H1 (cell line): Measurements from ENCODE around the gene SCG5. TPM values are rescaled to one million over a fixed set of nuclear protein-coding genes. Genes with fewer than 3 reads are reported as not detected.

Experiments used
- CTCF ChIA-PET: fragments of 300-600 bp; sonication (Branson Sonifier 250); formaldehyde crosslinking; loops from one replicate; lab custom pipeline; 2021; ENCODE audit not compliant: partially characterized antibody; lab: Charles Lee
- POLR2A ChIA-PET: fragments of 300-600 bp; sonication (Branson Sonifier 250); formaldehyde crosslinking; loops from one replicate; lab custom pipeline; 2021; ENCODE audit warnings: inconsistent platforms; ENCODE audit not compliant: partially characterized antibody; lab: Charles Lee
- DNase-seq, 2 experiments: peaks; one replicate each; pipeline versions ENCODE4 v3.0.0 to v3.0.0-alpha.2; 2010 to 2022; ENCODE audit warnings: low spot score in 2 of 2, low read depth in 1 of 2, mixed read lengths in 1 of 2
- FAIRE-seq: peaks from 2 replicates; lab custom pipeline; 2011; peaks lifted over from hg19 to GRCh38; lab: Jason Lieb, UNC
- H2AFZ ChIP-seq: 2 replicates; pipeline ENCODE4 v1.8.1; 2012; ENCODE audit warnings: low read length, inconsistent platforms
- H2AK5ac ChIP-seq: 2 replicates; pipeline ENCODE4 v1.6.1; 2013; ENCODE audit warnings: low read depth, low read length
- H2BK120ac ChIP-seq: replicated peaks from 2 replicates; pipeline ENCODE3; 2013; ENCODE audit warnings: low read depth, low read length, inconsistent platforms
- H2BK12ac ChIP-seq: 2 replicates; pipeline ENCODE4 v1.6.1; 2013; ENCODE audit warnings: low read depth, low read length
- H2BK15ac ChIP-seq: 2 replicates; pipeline ENCODE4 v1.6.1; 2013; ENCODE audit warnings: low read length
- H2BK20ac ChIP-seq: 2 replicates; pipeline ENCODE4 v1.6.1; 2013; ENCODE audit warnings: low read length
- H2BK5ac ChIP-seq: 2 replicates; pipeline ENCODE4 v1.6.1; 2013; ENCODE audit warnings: low read depth, low read length
- H3K14ac ChIP-seq: 2 replicates; pipeline ENCODE4 v1.6.1; 2013; ENCODE audit warnings: inconsistent platforms; ENCODE audit not compliant: insufficient read length
- H3K18ac ChIP-seq: 2 replicates; pipeline ENCODE4 v1.6.1; 2013; ENCODE audit warnings: low read length; ENCODE audit errors: extremely low read depth
- H3K23ac ChIP-seq: 2 replicates; pipeline ENCODE4 v1.6.1; 2013; ENCODE audit warnings: inconsistent platforms; ENCODE audit not compliant: insufficient read length
- H3K23me2 ChIP-seq: 2 replicates; pipeline ENCODE4 v1.6.1; 2013; ENCODE audit warnings: low read depth, low read length
- H3K27ac ChIP-seq: 2 replicates; pipeline ENCODE4 v1.6.1; 2011; ENCODE audit warnings: low read depth, low read length, inconsistent platforms
- H3K27me3 ChIP-seq, 4 experiments: replicated peaks in 1 of 4; 1 replicate in 1 of 4; 2 replicates in 3 of 4; pipeline versions ENCODE4 v1.6.1 to v1.8.1; 2011 to 2013; ENCODE audit warnings: low read length in 3 of 4, mild to moderate bottlenecking in 3 of 4, inconsistent platforms in 2 of 4, mixed read lengths in 2 of 4, moderate library complexity in 1 of 4; ENCODE audit not compliant: control insufficient read depth in 3 of 4, insufficient read depth in 3 of 4; ENCODE audit errors: extremely low read depth in 1 of 4
- H3K36me3 ChIP-seq, 4 experiments: 2 replicates each; pipeline versions ENCODE4 v1.6.1 to v1.8.1; 2011 to 2013; ENCODE audit warnings: mild to moderate bottlenecking in 4 of 4, low read length in 3 of 4, moderate library complexity in 2 of 4, control low read depth in 1 of 4, inconsistent platforms in 1 of 4; ENCODE audit not compliant: insufficient read depth in 4 of 4, control insufficient read depth in 2 of 4
- H3K4ac ChIP-seq: replicated peaks from 2 replicates; pipeline ENCODE3; 2013; ENCODE audit warnings: low read length, low read depth, mixed read lengths, inconsistent platforms; ENCODE audit not compliant: insufficient read length
- H3K4me1 ChIP-seq, 4 experiments: replicated peaks in 1 of 4; 1 replicate in 1 of 4; 2 replicates in 3 of 4; pipeline versions ENCODE4 v1.6.1 to v1.8.1; 2011 to 2013; ENCODE audit warnings: low read length in 3 of 4, inconsistent platforms in 2 of 4, mixed read lengths in 1 of 4; ENCODE audit not compliant: insufficient read depth in 4 of 4, control insufficient read depth in 3 of 4
- H3K4me2 ChIP-seq, 2 experiments: 2 replicates each; pipeline versions ENCODE4 v1.6.1 to v1.8.1; 2011 to 2013; ENCODE audit warnings: low read depth in 2 of 2, low read length in 2 of 2, control low read depth in 1 of 2, inconsistent platforms in 1 of 2, mild to moderate bottlenecking in 1 of 2; ENCODE audit not compliant: insufficient read depth in 1 of 2
- H3K4me3 ChIP-seq, 4 experiments: fragments of 200-600, 300-600 bp in 1 of 4; sonication (generic), shearing (Covaris generic), sonication (Bioruptor Twin) in 1 of 4; 2 replicates each; pipeline versions ENCODE4 v1.5.1 to v1.8.1; 2011 to 2016; ENCODE audit warnings: low read length in 4 of 4, low read depth in 3 of 4, control low read depth in 2 of 4, inconsistent platforms in 2 of 4, mild to moderate bottlenecking in 2 of 4, mixed read lengths in 1 of 4, moderate library complexity in 1 of 4; ENCODE audit not compliant: insufficient read depth in 2 of 4; ENCODE audit errors: extremely low read depth in 1 of 4
- H3K56ac ChIP-seq: replicated peaks from 2 replicates; pipeline ENCODE3; 2013; ENCODE audit warnings: low read depth, mild to moderate bottlenecking, mixed read lengths, low read length, inconsistent platforms; ENCODE audit not compliant: insufficient read length
- H3K79me1 ChIP-seq: 2 replicates; pipeline ENCODE4 v1.6.1; 2013; ENCODE audit warnings: low read depth, low read length, control low read depth
- H3K79me2 ChIP-seq, 2 experiments: 2 replicates each; pipeline versions ENCODE4 v1.6.1 to v1.8.1; 2012 to 2013; ENCODE audit warnings: low read length in 2 of 2, mild to moderate bottlenecking in 2 of 2, inconsistent platforms in 1 of 2; ENCODE audit not compliant: insufficient read depth in 2 of 2, control insufficient read depth in 1 of 2
- H3K9ac ChIP-seq, 4 experiments: replicated peaks in 1 of 4; 1 replicate in 1 of 4; 2 replicates in 3 of 4; pipeline versions ENCODE4 v1.6.1 to v1.8.1; 2011 to 2013; ENCODE audit warnings: low read depth in 3 of 4, low read length in 3 of 4, control low read depth in 2 of 4, mild to moderate bottlenecking in 2 of 4, moderate library complexity in 2 of 4, inconsistent platforms in 1 of 4; ENCODE audit errors: extremely low read depth in 1 of 4
- H3K9me3 ChIP-seq, 2 experiments: 2 replicates each; pipeline versions ENCODE4 v1.6.1 to v1.8.1; 2012 to 2013; ENCODE audit warnings: mild to moderate bottlenecking in 2 of 2, moderate library complexity in 2 of 2, control low read depth in 1 of 2, inconsistent platforms in 1 of 2, low read depth in 1 of 2, low read length in 1 of 2, mixed read lengths in 1 of 2; ENCODE audit not compliant: insufficient read depth in 2 of 2
- H4K20me1 ChIP-seq, 2 experiments: replicated peaks in 1 of 2; 2 replicates each; pipeline versions ENCODE3 to v1.8.1; 2011 to 2013; ENCODE audit warnings: inconsistent platforms in 2 of 2, low read length in 2 of 2, mild to moderate bottlenecking in 1 of 2; ENCODE audit not compliant: insufficient read depth in 2 of 2, control insufficient read depth in 1 of 2
- H4K5ac ChIP-seq: 2 replicates; pipeline ENCODE4 v1.6.1; 2013; ENCODE audit warnings: low read length, low read depth, mixed read lengths, inconsistent platforms; ENCODE audit not compliant: insufficient read length
- H4K8ac ChIP-seq: 2 replicates; pipeline ENCODE4 v1.8.0; 2013; ENCODE audit warnings: mild to moderate bottlenecking, moderate library complexity, low read length, inconsistent platforms; ENCODE audit not compliant: insufficient read depth; ENCODE audit errors: extremely low read depth
- H4K91ac ChIP-seq: replicated peaks from 2 replicates; pipeline ENCODE3; 2013; ENCODE audit warnings: low read length, mixed read lengths, inconsistent platforms; ENCODE audit not compliant: insufficient read length
- BACH1 ChIP-seq: IDR thresholded peaks from 2 replicates; pipeline ENCODE4 v1.6.1; 2012; ENCODE audit warnings: low read length, improper control_type of control experiment
- NANOG ChIP-seq: IDR thresholded peaks from 2 replicates; pipeline ENCODE4 v1.6.1; 2011; ENCODE audit warnings: low read length, low read depth, mild to moderate bottlenecking, inconsistent platforms; ENCODE audit not compliant: insufficient read depth, poor library complexity, severe bottlenecking
- WGBS, 2 experiments: shearing (Covaris generic) in 1 of 2; methylation state at CpG; one replicate each; pipeline versions ENCODE4 v1.1.6 to v1.1.7; 2013 to 2015; ENCODE audit warnings: low lambda C conversion rate in 2 of 2, mixed read lengths in 2 of 2, inconsistent platforms in 1 of 2, low coverage in 1 of 2, missing lambda C conversion rate in 1 of 2; ENCODE audit not compliant: insufficient replicate concordance in 2 of 2, insufficient coverage in 1 of 2, insufficient read length in 1 of 2; ENCODE audit errors: extremely low coverage in 1 of 2, missing lambda C conversion rate in 1 of 2; 5-methylcytosine and 5-hydroxymethylcytosine counted together
- polyA plus RNA-seq, 7 experiments: library from polyadenylated mRNA; depleted of rRNA in 3 of 7; stranded (reverse) in 5 of 7; unstranded in 2 of 7; fragments of >200 nt in 5 of 7; fragments of 200-250 nt in 2 of 7; gene quantifications; 1 replicate in 5 of 7; 2 replicates in 1 of 7; 4 replicates in 1 of 7; pipeline versions ENCODE4 v1.2.1 to v1.2.3, GENCODE V29; 2011 to 2013; ENCODE audit warnings: missing spikeins in 2 of 7, mixed read lengths in 2 of 7
- total RNA-seq: library from RNA; stranded (reverse); fragmentation: NEBNext Ultra II Directional; extraction: Animal tissue kit (Norgen Biotek cat#: 25700); gene quantifications from 2 replicates; pipeline ENCODE4 v1.2.1, GENCODE V29; 2021

SCG5 gene
- total and polyA plus RNA-seq, 2 of the 8 experiments (the other 6 are each of a cell fraction or from before 2014, with no cell fraction given): 18.7 to 19.9 TPM

DNA sequence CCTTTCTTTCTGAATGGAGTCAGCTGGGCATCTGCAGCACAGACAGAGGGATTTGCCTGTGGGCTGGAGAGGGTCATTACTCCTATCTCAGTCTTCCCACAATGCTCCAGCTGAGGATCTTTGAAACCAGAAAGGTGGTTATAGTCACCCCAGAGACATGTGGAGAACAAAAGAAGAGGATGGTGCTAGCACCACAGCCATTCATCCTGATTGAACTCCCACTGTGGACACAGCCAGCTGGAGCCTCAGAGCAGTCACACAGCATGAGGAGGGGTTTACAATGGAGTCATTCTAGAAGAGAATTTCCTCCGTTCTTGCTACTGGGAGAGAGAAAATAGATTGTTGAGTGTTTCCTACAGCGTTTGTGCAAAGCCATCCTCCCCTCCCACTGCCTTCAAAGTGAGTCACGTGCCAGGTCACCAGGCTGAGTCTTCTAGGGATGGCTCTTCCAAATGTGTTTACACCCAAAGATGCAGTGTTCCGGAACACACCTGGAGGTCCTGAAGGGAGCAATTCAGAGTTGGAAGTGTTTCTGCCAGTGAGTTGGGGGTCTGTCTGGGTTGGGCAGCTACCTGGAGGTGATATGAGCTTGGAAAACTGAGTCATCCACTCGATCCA is 57.4 kb downstream of the SCG5 start:
- no peak overlapping the region for H3K14ac ChIP-seq
- no peak overlapping the region for H3K18ac ChIP-seq
- no peak overlapping the region for H2BK20ac ChIP-seq
- no peak overlapping the region for H3K27ac ChIP-seq
- H3K23me2 ChIP-seq: no peaks in the 10 kb centered on the region
- H3K56ac ChIP-seq: no peak overlapping the region
- no peaks in the 10 kb centered on the region for H3K27me3 ChIP-seq
- no peak overlapping the region for H4K5ac ChIP-seq
- TF ChIP-seq BACH1 (no peak), NANOG (peak; percentile 73)
- DNase-seq (no peak), FAIRE-seq (no peak)
- H3K4me1 ChIP-seq: no peaks in the 10 kb centered on the region; a peak in 1 of 7 replicates
- H3K23ac ChIP-seq: no peak overlapping the region
- no peak overlapping the region for H2BK120ac ChIP-seq
- no peak overlapping the region for H3K4ac ChIP-seq
- no peak overlapping the region for H3K9ac ChIP-seq
- no peak overlapping the region for H2BK15ac ChIP-seq
- WGBS, 2 experiments: 81% methylated on average over 5 of the region's 5 CpGs; no CpG with 5 or more reads in 1 of the 2 experiments
- no peaks in the 10 kb centered on the region for H3K36me3 ChIP-seq
- no peaks in the 10 kb centered on the region for H3K79me1 ChIP-seq
- H2AK5ac ChIP-seq: no peak overlapping the region
- H2AFZ ChIP-seq: no peak overlapping the region
- H2BK12ac ChIP-seq: no peak overlapping the region
- H4K91ac ChIP-seq: no peak overlapping the region
- no peaks in the 10 kb centered on the region for H4K20me1 ChIP-seq
- H3K79me2 ChIP-seq: no peaks in the 10 kb centered on the region
- H3K9me3 ChIP-seq: no peaks in the 10 kb centered on the region
- ChIA-PET POLR2A (no interaction called here), CTCF (interaction anchor here (1.5 kb wide), 1 partner anchor 19 kb away, joined by 3 read pairs; no protein-coding TSS in a partner anchor)
- H3K4me2 ChIP-seq: no peak overlapping the region
- H3K4me3 ChIP-seq: no peak overlapping the region
- H4K8ac ChIP-seq: no peak overlapping the region
- H2BK5ac ChIP-seq: no peak overlapping the region
